HCT116 (cell line): ENCODE data around the gene TMEM135. TPM values are rescaled to one million over a fixed set of nuclear protein-coding genes. Genes with fewer than 3 reads are reported as not detected.

Experiments
- ATAC-seq: fragments of 200-7000 bp; cut with Tn5 transposase; 2 replicates; pipeline ENCODE4 v1.9.1; 2020; ENCODE audit warnings: mild to moderate bottlenecking, moderate library complexity
- BruUV-seq: library from RNA; stranded (reverse); fragments of 400-500 nt; replicated peaks from 2 replicates; lab custom pipeline; 2021; lab: Mats Ljungman, UMichigan
- CTCF ChIA-PET: fragments of 300-600 bp; sonication (Branson Sonifier 250); formaldehyde crosslinking; loops from one replicate; lab custom pipeline; 2021; ENCODE audit warnings: antibody characterized with exemption; lab: Charles Lee
- POLR2A ChIA-PET: fragments of 300-600, 350-600 bp; sonication (Branson Sonifier 250); formaldehyde crosslinking; loops from one replicate; lab custom pipeline; 2021; ENCODE audit warnings: antibody characterized with exemption; lab: Charles Lee
- RAD21 ChIA-PET, 2 experiments: fragments of 300-600 bp; sonication (Branson Sonifier 250); formaldehyde crosslinking; loops; one replicate each; lab custom pipeline; 2023; ENCODE audit warnings: low total read pairs in 2 of 2; ENCODE audit not compliant: uncharacterized antibody in 2 of 2, unreplicated experiment in 2 of 2, low non-redundant PET in 1 of 2; lab: Charles Lee
- DNase-seq: peaks from one replicate; pipeline ENCODE4 v3.0.0-alpha.2; 2010; ENCODE audit warnings: low read depth, low spot score
- H2AFZ ChIP-seq: fragments of 200-600 bp; shearing (Covaris generic), sonication (generic); 2 replicates; pipeline ENCODE4 v1.6.1; 2017; ENCODE audit warnings: low read depth, mixed run types, mixed read lengths, antibody characterized with exemption, low read length; ENCODE audit not compliant: poor library complexity, severe bottlenecking
- H3K27ac ChIP-seq: 2 replicates; pipeline ENCODE4 v1.5.1; 2012; ENCODE audit warnings: low read depth, low read length
- H3K27me3 ChIP-seq: fragments of 200-600 bp; sonication (generic); 2 replicates; pipeline ENCODE4 v1.6.1; 2016; ENCODE audit warnings: mixed run types, low read length, mixed read lengths; ENCODE audit not compliant: insufficient read depth
- H3K36me3 ChIP-seq, 2 experiments: fragments of 200-500 bp in 1 of 2; fragments of 200-600 bp in 1 of 2; sonication (Bioruptor generic) in 1 of 2; sonication (generic) in 1 of 2; 2 replicates each; pipeline versions ENCODE4 v1.5.1 to v1.6.1; 2014 to 2016; ENCODE audit warnings: low read length in 2 of 2, inconsistent platforms in 1 of 2, mixed read lengths in 1 of 2, mixed run types in 1 of 2; ENCODE audit not compliant: insufficient read depth in 2 of 2, control insufficient read depth in 1 of 2
- H3K4me1 ChIP-seq, 2 experiments: fragments of 200-600 bp in 1 of 2; sonication (generic) in 1 of 2; 2 replicates each; pipeline versions ENCODE4 v1.5.1 to v1.6.1; 2012 to 2017; ENCODE audit warnings: low read length in 2 of 2, inconsistent platforms in 1 of 2, mild to moderate bottlenecking in 1 of 2, mixed read lengths in 1 of 2, mixed run types in 1 of 2, moderate library complexity in 1 of 2; ENCODE audit not compliant: insufficient read depth in 2 of 2, control insufficient read depth in 1 of 2
- H3K4me2 ChIP-seq: fragments of 200-600 bp; sonication (generic); 2 replicates; pipeline ENCODE4 v1.6.1; 2017; ENCODE audit warnings: mixed run types, low read length, mixed read lengths
- H3K4me3 ChIP-seq, 2 experiments: fragments of 200-600 bp in 1 of 2; sonication (generic) in 1 of 2; replicated peaks in 1 of 2; 2 replicates each; pipeline ENCODE4 v1.5.1; 2011 to 2016; ENCODE audit warnings: low read length in 2 of 2, control low read depth in 1 of 2, low read depth in 1 of 2, mild to moderate bottlenecking in 1 of 2, mixed read lengths in 1 of 2, mixed run types in 1 of 2
- H3K79me2 ChIP-seq: fragments of 200-600 bp; sonication (generic); 2 replicates; pipeline ENCODE4 v1.6.1; 2017; ENCODE audit warnings: mild to moderate bottlenecking, mixed run types, low read length, moderate library complexity, mixed read lengths; ENCODE audit not compliant: insufficient read depth
- H3K9ac ChIP-seq: fragments of 200-600 bp; sonication (generic); 2 replicates; pipeline ENCODE4 v1.6.1; 2016; ENCODE audit warnings: low read length, mixed read lengths
- H3K9me2 ChIP-seq: fragments of 200-600 bp; sonication (generic), shearing (Covaris generic); 2 replicates; pipeline ENCODE4 v1.6.1; 2017; ENCODE audit warnings: mixed run types, mild to moderate bottlenecking, moderate library complexity; ENCODE audit not compliant: insufficient read depth
- H3K9me3 ChIP-seq, 2 experiments: fragments of 200-500 bp in 1 of 2; fragments of 200-600 bp in 1 of 2; sonication (Bioruptor generic) in 1 of 2; sonication (generic) in 1 of 2; 2 replicates each; pipeline ENCODE4 v1.6.1; 2014 to 2017; ENCODE audit warnings: low read length in 2 of 2, mixed read lengths in 2 of 2, inconsistent platforms in 1 of 2, low read depth in 1 of 2, mild to moderate bottlenecking in 1 of 2, mixed run types in 1 of 2, moderate library complexity in 1 of 2; ENCODE audit not compliant: control insufficient read depth in 1 of 2, insufficient read depth in 1 of 2
- H4K20me1 ChIP-seq: fragments of 200-600 bp; sonication (generic), shearing (Covaris generic); 2 replicates; pipeline ENCODE4 v1.6.1; 2017; ENCODE audit warnings: mixed run types, mild to moderate bottlenecking, moderate library complexity; ENCODE audit not compliant: insufficient read depth
- ATF3 ChIP-seq: IDR thresholded peaks from 2 replicates; pipeline ENCODE4 v1.6.1; 2012
- CBX3 ChIP-seq: IDR thresholded peaks from 2 replicates; pipeline ENCODE4 v1.6.1; 2012; ENCODE audit warnings: low read depth
- EGR1 ChIP-seq: IDR thresholded peaks from 2 replicates; pipeline ENCODE4 v1.6.1; 2012; ENCODE audit warnings: low read depth
- ELF1 ChIP-seq: IDR thresholded peaks from 2 replicates; pipeline ENCODE4 v1.6.1; 2012; ENCODE audit warnings: low read depth, borderline replicate concordance
- EZH2phosphoT487 ChIP-seq: fragments of 200-600 bp; IDR thresholded peaks from 2 replicates; pipeline ENCODE4 v1.6.1; 2018; ENCODE audit warnings: antibody characterized with exemption, borderline replicate concordance
- FOSL1 ChIP-seq: IDR thresholded peaks from 2 replicates; pipeline ENCODE4 v1.6.1; 2012; ENCODE audit warnings: low read depth
- JUND ChIP-seq: IDR thresholded peaks from 2 replicates; pipeline ENCODE4 v1.6.1; 2012
- POLR2A ChIP-seq: IDR thresholded peaks from 2 replicates; pipeline ENCODE4 v1.7.0; 2011; ENCODE audit warnings: borderline replicate concordance; ENCODE audit not compliant: insufficient read depth, insufficient read length; ENCODE audit errors: extremely low read depth
- RAD21 ChIP-seq: IDR thresholded peaks from 2 replicates; pipeline ENCODE4 v1.6.1; 2012; ENCODE audit warnings: low read depth, mild to moderate bottlenecking
- REST ChIP-seq: IDR thresholded peaks from 2 replicates; pipeline ENCODE4 v1.6.1; 2012; ENCODE audit warnings: low read depth
- SIN3A ChIP-seq: IDR thresholded peaks from 2 replicates; pipeline ENCODE4 v1.6.1; 2012; ENCODE audit warnings: low read depth
- SRF ChIP-seq: IDR thresholded peaks from 2 replicates; pipeline ENCODE4 v1.6.1; 2012; ENCODE audit warnings: low read depth
- ZBTB33 ChIP-seq: IDR thresholded peaks from 2 replicates; pipeline ENCODE4 v1.6.1; 2011; ENCODE audit warnings: mild to moderate bottlenecking, low read length, moderate library complexity; ENCODE audit not compliant: insufficient replicate concordance; ENCODE audit errors: extremely low read depth
- ZFX ChIP-seq: fragments of 450-650 bp; IDR thresholded peaks from 2 replicates; pipeline ENCODE4 v1.6.1; 2017
- ZNF274 ChIP-seq: fragments of 200-500 bp; sonication (Bioruptor generic); IDR thresholded peaks from 2 replicates; pipeline ENCODE4 v1.6.1; 2014; ENCODE audit warnings: mild to moderate bottlenecking, low read depth, low read length, inconsistent platforms
- intact Hi-C: fragments of 100-400 bp; cut with micrococcal nuclease; formaldehyde crosslinking; loops from 2 replicates; pipeline ENCODE4 v1.10.0; 2022
- total RNA-seq: library from RNA; stranded (reverse); gene quantifications from one replicate; pipeline ENCODE4 v1.2.1, GENCODE V29; 2021; ENCODE audit not compliant: unreplicated experiment

The TMEM135 gene
- total RNA-seq, 1 experiment from 2014 or later: 50.6 TPM

- TF ChIP-seq REST (no peak), POLR2A (no peak), ELF1 (no peak), SIN3A (no peak)
These were observed 284.8 kb downstream of the TMEM135 start (continued) for GRCh38 chr11:87322568-87322967.

DNA sequence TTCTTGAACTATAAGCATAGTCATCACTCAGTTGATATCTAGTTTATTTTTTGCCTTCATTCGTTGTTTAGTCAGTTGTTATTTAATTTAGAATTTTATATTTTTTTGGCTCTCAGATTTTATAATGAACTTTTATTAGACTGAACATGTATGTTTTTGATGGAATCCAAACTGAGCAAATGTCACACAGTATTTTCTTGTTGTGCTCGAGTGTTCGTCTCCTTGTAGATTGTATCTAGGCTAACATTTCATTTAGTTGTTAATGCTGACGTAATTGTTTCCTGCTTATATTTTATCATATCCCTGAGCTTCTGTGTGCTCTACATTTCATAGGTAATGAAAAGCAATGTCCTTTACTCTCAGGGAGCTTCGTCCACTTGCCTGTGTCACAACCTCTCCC, 286.2 kb downstream of the TMEM135 start:
- no peaks in the 10 kb centered on the region for H4K20me1 ChIP-seq
- no peak for DNase-seq
- no peak overlapping the region for H3K4me3 ChIP-seq
- no peak for ATAC-seq
- BruUV-seq: no TSS peak
- H3K4me2 ChIP-seq: no peak overlapping the region
- H3K9ac ChIP-seq: no peak overlapping the region
- H3K79me2 ChIP-seq: no peaks in the 10 kb centered on the region
- H3K4me1 ChIP-seq: no peaks in the 10 kb centered on the region
- 0 out of 4 replicates have a peak, but pooled peaks cover 0 to 4% of the 10 kb centered on the region in 2 experiments for H3K36me3 ChIP-seq
- H3K9me2 ChIP-seq: no peaks in the 10 kb centered on the region
- H3K27me3 ChIP-seq: no peaks in the 10 kb centered on the region
- no peaks in the 10 kb centered on the region for H3K9me3 ChIP-seq
- ChIA-PET POLR2A (no interaction called here), RAD21 (no interaction called here), CTCF (no interaction called here)
- intact Hi-C loops: no loop called here
- no peak overlapping the region for H3K27ac ChIP-seq
- no peak overlapping the region for H2AFZ ChIP-seq
- TF ChIP-seq SIN3A (no peak), REST (no peak), EZH2phosphoT487 (no peak), EGR1 (no peak), FOSL1 (no peak), CBX3 (no peak), SRF (no peak), JUND (no peak), ATF3 (no peak), POLR2A (no peak), RAD21 (no peak), ZNF274 (no peak), ZFX (no peak), ZBTB33 (no peak)
